GM21786 (cell line): Measurements from ENCODE around the gene CYB5R2.

ENCODE experiments used
- ATAC-seq: cut with Tn5 transposase; IDR thresholded peaks from one replicate; pipeline ENCODE4 v1.9.1; 2021; ENCODE audit not compliant: unreplicated experiment

Gene CYB5R2

DNA sequence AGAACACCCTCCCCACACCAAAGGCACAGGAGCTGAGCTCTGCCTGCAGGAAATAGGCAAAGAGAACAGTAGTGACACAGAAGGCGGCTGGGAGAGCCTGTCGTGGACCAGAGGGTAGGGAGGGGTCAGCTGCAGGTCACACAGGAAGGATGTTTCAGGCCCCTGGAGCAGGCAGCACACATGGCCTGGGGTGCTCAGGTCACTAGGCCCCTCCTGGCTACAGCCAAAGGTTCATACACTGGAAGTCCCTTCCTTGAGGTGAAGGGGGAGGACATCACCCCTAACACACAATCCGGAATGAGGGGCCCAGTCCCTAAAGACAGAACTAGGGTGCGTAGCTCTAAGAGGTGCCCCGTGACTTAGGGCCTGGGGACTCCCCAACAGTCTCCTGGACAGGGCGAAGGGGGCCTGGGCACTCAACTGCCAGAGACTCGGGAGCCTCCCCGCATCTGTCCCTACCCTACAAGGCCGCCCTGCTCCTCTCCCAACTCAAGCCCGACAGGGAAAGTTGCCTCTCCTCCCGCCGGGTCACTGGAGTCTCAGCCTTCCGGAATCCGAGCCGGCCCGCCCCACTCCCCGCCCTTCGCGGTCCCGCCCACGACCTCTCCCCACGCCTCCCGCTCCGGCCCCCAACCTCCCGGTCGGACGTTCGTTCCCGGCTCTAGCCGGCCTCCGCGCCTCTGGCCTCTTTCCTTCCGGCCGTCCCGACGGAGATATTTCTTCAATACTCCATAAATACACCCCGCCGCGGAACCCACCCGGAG lies at the start of gene CYB5R2:
TSS of gene CYB5R2 (minus strand) at position 541 of the 764 bp plus-strand sequence. CDS start 675 bp downstream, outside the sequence.
- ATAC-seq, result no peak

DNA sequence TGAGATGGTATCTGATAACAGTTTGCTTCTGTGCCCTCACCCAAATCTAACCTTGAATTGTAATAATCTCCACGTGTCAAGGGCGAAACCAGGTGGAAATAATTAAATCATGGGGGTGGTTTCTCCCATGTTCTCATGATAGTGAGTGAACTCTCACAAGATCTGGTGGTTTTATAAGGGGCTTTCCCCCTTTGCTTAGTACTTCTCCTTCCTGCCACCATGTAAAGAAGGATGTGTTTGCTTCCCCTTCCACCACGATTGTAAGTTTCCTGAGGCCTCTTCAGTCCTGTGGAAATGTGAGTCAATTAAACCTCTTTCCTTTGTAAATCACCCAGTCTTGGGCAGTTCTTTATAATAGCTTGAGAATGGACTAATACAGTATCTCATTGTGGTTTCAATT lies 41.5 kb upstream of the CYB5R2 start:
- ATAC-seq, result no peak

GRCh38 chr11:7706377-7706776 lies 33.1 kb upstream of the CYB5R2 start, which contains the start of gene OVCH2:
Gene OVCH2, minus strand, starts transcription at chr11:7706477. Its CDS starts 83 bp downstream, at chr11:7706394.
- no peak for ATAC-seq

DNA sequence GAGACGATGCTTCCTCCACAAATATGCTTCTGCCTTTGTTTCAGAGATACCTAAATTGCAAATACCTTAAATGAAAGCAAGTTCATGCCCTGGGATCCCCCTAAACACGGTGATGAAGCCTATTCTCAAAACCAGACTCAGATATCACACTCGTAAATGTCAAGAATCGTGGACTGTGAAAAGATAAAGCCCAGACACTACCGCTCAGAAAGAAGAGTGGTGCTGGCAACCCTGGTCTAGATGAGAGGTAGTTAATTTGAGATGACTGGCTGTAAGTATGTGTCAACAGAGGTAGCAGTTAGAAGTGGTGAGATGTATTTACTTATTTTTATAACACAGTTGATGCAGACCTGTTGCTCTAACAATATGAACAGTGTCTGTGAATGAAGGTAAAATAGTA lies 30.4 kb upstream of the CYB5R2 start:
- no peak for ATAC-seq

- ATAC-seq, result no peak
Observed at GRCh38 chr11:7696424-7696823, 23.1 kb upstream of the CYB5R2 start.

GRCh38 chr11:7694235-7694634 lies 20.9 kb upstream of the CYB5R2 start:
- ATAC-seq, result no peak

DNA sequence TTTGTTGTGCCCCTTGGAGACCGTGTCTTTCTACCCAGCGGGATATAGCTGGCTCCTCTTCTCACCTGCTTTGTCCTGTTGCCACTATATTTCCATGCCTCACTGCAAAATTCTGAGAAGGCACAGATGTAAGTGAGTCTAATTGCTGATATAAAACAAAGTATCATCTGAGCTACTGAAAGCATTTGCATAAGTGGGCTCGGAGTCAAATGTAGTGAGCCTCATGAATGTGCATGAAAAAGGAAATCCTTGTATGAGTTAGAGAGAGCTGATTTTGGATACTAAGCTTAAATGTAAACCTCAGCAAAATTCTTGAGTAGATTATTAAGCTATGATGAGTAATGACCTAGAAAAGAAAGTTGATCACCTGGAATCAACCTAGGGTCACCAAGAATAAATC lies 19.1 kb upstream of the CYB5R2 start:
- no peak for ATAC-seq

- no peak for ATAC-seq
Observed at GRCh38 chr11:7691759-7692350, 18.6 kb upstream of the CYB5R2 start.

DNA sequence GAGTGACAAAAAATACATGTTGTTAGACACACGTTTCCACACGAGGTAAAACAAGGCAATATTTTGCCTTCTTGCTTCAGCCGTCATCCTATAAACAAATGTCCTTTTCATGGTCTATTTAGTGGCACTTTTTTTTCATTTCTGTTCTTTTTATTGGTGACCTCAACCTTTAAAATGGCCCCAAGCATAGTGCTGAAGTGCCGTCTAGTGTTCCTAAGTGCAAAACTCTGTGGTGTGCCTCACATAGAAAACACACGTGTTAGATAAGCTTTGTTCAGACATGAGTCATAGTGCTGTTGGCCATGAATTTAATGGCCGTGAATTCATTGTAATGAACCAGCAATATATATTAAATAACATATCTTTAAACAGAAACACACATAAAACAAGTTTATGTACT lies 17.3 kb upstream of the CYB5R2 start:
- no peak for ATAC-seq

DNA sequence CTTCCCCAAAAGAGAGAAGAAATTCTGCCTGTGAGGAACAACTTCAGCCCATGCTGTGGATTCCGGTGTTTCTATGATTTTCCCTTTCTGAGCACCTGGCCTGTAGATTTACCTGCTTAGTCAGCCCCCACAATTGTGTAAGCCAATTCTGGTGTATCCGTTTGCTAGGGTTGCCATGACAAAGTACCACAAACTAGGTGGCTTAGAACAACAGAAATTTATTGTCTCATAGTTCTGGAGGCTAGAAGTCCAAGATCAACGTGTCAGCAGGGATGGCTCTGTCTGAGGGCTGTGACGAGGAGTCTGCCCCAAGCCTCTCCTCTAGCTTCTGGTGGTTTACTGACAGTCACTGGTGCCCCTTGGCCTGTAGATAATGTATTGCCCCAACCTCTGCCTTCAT lies 15.9 kb upstream of the CYB5R2 start:
- ATAC-seq, result no peak

DNA sequence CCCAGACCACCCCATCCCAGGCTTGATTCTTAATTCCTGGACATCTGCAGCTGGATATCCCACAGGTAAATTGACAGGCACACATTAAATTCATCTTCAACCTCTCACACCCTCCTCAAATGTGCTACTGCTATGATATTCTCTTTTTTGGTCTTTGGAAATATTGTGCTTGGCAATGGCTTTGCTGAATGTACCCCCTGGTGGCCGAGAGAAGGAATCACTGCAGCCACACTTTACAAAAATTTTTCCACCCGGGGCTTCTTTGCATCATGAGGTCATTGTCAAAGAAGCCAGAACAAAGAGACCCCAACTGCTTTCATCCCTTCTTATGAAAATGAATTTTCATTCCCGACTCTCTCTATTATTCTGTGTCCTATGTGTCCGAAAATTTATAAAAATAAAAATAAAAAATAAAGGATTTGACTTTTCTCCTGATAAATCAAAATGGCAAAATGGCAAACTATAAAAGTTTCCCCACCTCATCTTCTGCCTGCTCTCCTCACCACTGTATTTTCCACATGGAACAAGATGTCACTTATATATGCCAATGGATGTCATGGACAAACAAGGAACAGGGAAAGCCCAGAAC lies 15.0 kb upstream of the CYB5R2 start:
- peak; percentile 56 for ATAC-seq

GRCh38 chr11:7687386-7687785 lies 14.1 kb upstream of the CYB5R2 start:
- no peak for ATAC-seq

- no peak for ATAC-seq
Observed at GRCh38 chr11:7686761-7687160, 13.5 kb upstream of the CYB5R2 start.

- ATAC-seq, result no peak
Observed at GRCh38 chr11:7683571-7683970, 10.3 kb upstream of the CYB5R2 start.

- no peak for ATAC-seq
Observed at GRCh38 chr11:7677796-7678201, 4.5 kb upstream of the CYB5R2 start.

DNA sequence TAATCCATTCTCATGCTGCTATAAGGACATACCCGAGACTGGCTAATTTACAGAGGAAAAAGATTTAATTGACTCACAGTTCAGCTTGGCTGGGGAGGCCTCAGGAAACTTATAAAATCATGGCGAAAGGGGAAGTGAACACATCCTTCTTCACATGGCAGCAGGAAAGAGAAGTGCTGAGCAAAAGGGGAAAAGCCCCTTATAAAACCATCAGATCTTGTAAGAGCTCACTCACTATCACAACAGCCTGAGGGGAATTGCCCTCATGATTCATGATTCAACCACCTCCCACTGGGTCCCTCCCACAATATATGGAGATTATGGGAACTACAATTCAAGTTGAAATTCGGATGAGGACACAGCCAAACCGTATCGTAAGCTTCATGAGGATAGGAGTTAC lies 3.8 kb upstream of the CYB5R2 start:
- ATAC-seq, result no peak

GRCh38 chr11:7675631-7676030 lies 2.3 kb upstream of the CYB5R2 start:
- no peak for ATAC-seq

DNA sequence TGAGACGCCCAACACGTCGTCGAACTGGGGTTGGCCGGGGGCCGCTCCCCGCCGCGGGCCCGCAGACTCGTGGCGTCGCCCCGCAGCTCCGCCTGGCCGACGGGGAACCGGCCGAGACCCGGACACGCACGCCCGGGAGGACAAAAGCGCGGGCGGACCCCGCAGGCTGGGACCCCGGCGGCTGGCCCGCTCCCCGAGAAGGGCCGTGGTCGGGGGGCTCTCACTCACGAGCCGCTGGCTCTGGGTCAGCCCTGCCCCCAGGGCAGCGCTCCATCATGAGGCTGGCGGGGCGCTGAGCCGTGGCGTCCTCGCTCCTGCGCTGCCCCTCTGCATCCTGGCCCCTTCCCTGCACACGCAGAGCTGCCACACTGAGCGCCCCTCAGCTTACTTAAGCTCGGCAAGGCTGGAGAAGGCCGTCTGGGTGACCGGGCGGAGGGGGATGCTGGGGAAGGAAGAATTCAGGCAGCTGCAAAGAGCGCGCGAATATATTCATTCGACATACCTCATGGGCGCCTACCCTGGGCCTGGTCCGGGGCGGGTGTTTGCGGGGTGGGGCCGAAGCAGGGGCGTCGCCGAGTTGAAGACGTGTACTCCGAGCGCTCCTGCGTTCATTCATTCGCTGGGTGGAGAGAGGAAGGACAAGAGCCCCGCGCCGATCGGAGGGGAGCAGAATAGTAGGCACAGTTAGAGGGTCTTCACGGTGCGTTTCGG lies 579 bp upstream of the CYB5R2 start:
- no peak for ATAC-seq

- no peak for ATAC-seq
Observed at GRCh38 chr11:7672276-7672959, 882 bp downstream of the CYB5R2 start.

DNA sequence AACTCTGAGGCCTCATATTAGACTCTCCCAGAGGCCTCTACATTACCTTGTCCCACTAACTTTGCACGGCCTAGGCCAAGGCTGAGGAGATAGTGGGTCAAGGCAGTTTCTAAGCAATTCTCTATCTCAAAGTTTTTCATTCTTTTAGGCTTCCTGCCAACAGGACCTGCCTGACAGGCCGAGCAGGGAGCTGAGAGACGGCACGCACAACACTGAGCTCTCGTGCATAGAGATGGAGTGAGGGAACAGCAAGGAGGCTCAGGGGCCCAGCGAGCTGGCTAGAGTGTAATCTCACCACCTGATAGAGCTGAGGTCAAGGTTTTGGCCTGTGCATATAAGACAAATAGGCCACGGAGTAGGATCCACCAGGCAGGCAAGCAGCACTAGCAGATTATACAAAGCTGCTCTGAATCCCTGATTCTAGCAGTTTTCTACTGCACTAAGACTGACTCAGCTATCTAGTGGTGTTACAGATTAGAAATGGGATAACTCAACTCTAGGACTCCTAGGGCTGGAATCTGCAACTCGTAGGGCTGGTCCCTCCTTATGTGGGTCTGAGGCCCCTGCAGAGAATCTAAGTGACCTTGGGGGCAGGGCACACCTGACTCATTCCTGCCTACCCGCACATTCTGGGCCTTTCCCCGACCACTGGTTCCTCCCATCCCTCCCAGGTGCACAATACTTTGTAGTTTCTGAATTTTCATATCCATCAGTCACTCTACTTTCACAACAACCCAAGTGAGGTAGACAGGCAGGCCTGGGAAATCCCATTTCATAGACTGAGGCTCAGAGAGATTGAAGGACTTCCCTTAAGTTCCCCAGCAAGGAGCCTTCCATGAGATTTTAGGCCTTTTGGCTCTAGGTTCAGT lies 1.7 kb downstream of the CYB5R2 start:
- ATAC-seq, result peak; percentile 63
